Natural killer cell (primary cell): ENCODE results near the gene B4GALT1. TPM values are rescaled to one million over a fixed set of nuclear protein-coding genes. Genes with fewer than 3 reads are reported as not detected.

Source experiments
- ATAC-seq, 3 donors: fragments of 150-1000 bp in 2 of 3; fragments of 200-7000 bp in 1 of 3; cut with Tn5 transposase; 1 replicate in 1 of 3; 2 replicates in 2 of 3; pipeline ENCODE4 v1.10.0; 2021; ENCODE audit warnings: mild to moderate bottlenecking in 2 of 3, moderate library complexity in 2 of 3
- DNase-seq, 2 donors: peaks; one replicate each; pipeline versions ENCODE4 v3.0.0 to v3.0.0-alpha.2; 2013 to 2021; ENCODE audit warnings: mixed read lengths in 1 of 2
- H3K27ac ChIP-seq: one replicate; pipeline ENCODE4 v1.5.1; 2013; ENCODE audit warnings: mild to moderate bottlenecking, low read length
- H3K27me3 ChIP-seq: one replicate; pipeline ENCODE4 v1.6.1; 2013; ENCODE audit warnings: low read length; ENCODE audit not compliant: control insufficient read depth, insufficient read depth
- H3K36me3 ChIP-seq: one replicate; pipeline ENCODE4 v1.6.1; 2013; ENCODE audit warnings: low read length; ENCODE audit not compliant: control insufficient read depth, insufficient read depth
- H3K4me1 ChIP-seq: one replicate; pipeline ENCODE4 v1.6.1; 2013; ENCODE audit warnings: low read length; ENCODE audit not compliant: control insufficient read depth, insufficient read depth
- H3K4me3 ChIP-seq: one replicate; pipeline ENCODE4 v1.5.1; 2013; ENCODE audit warnings: low read length
- H3K9me3 ChIP-seq: one replicate; pipeline ENCODE4 v1.6.1; 2013; ENCODE audit warnings: low read length; ENCODE audit not compliant: control insufficient read depth, insufficient read depth
- H3K27ac Mint-ChIP-seq, 2 donors: one replicate each; pipeline ENCODE4 v1.8.0; 2022; ENCODE audit warnings: mild to moderate bottlenecking in 2 of 2, mixed read lengths in 2 of 2, moderate library complexity in 1 of 2
- H3K27me3 Mint-ChIP-seq, 2 donors: one replicate each; pipeline ENCODE4 v1.8.0; 2022; ENCODE audit warnings: low read depth in 2 of 2, mixed read lengths in 2 of 2
- H3K36me3 Mint-ChIP-seq: one replicate; pipeline ENCODE4 v1.8.0; 2022; ENCODE audit warnings: mixed read lengths
- H3K4me1 Mint-ChIP-seq, 2 donors: one replicate each; pipeline ENCODE4 v1.8.0; 2022; ENCODE audit warnings: mixed read lengths in 2 of 2
- H3K4me3 Mint-ChIP-seq: one replicate; pipeline ENCODE4 v1.8.0; 2022; ENCODE audit warnings: mild to moderate bottlenecking, moderate library complexity, mixed read lengths
- H3K9me3 Mint-ChIP-seq, 2 donors: one replicate each; pipeline ENCODE4 v1.8.0; 2022; ENCODE audit warnings: mixed read lengths in 2 of 2
- CTCF ChIP-seq: fragments of 200-600 bp; IDR thresholded peaks from one replicate; pipeline ENCODE4 v1.8.0; 2022; ENCODE audit warnings: antibody characterized with exemption
- WGBS: methylation state at CpG from one replicate; pipeline ENCODE4 v1.1.7; 2013; ENCODE audit warnings: missing lambda C conversion rate; ENCODE audit not compliant: insufficient coverage; 5-methylcytosine and 5-hydroxymethylcytosine counted together
- intact Hi-C: fragments of 100-400 bp; cut with micrococcal nuclease; formaldehyde crosslinking; loops from one replicate; pipeline ENCODE4 v1.14.2; 2022
- total RNA-seq, 4 donors: library from RNA; stranded (reverse); fragments of 120-200 nt in 1 of 4; gene quantifications; one replicate each; pipeline versions ENCODE4 v1.2.3 to v1.2.4, GENCODE V29; 2013 to 2022

The B4GALT1 gene
- total RNA-seq, 3 donors from 2014 or later (not counting 1 experiment from before 2014, with no cell fraction given): 122 to 143 (median 128) TPM

GRCh38 chr9:33080534-33080933 is 86.6 kb downstream of the B4GALT1 start:
- H3K27me3 Mint-ChIP-seq: no peaks in the 10 kb centered on the region
- peak in 1 of 2 donors; percentile 19 for DNase-seq
- H3K27ac Mint-ChIP-seq: no peak overlapping the region
- Histone ChIP-seq H3K27ac (no peak overlapping the region), H3K36me3 (no peaks in the 10 kb centered on the region), H3K27me3 (no peaks in the 10 kb centered on the region), H3K4me1 (peaks cover 34% of the 10 kb centered on the region), H3K9me3 (no peaks in the 10 kb centered on the region), H3K4me3 (no peak overlapping the region)
- no peak for TF ChIP-seq CTCF
- intact Hi-C loops: no loop called here
- H3K4me3 Mint-ChIP-seq: no peak overlapping the region
- no peak for ATAC-seq
- WGBS: 60% methylated on average over 4 of the region's 6 CpGs
- no peaks in the 10 kb centered on the region for H3K9me3 Mint-ChIP-seq
- peaks cover 22 to 29% of the 10 kb centered on the region in 2 donors for H3K4me1 Mint-ChIP-seq
- H3K36me3 Mint-ChIP-seq: no peaks in the 10 kb centered on the region

- Mint-ChIP-seq H3K27ac (peak within 1 kb of the TSS; percentile 93 to 99), H3K36me3 (no peaks in the 10 kb centered on the region), H3K27me3 (no peaks in the 10 kb centered on the region), H3K4me3 (peak within 1 kb of the TSS; percentile 96), H3K4me1 (peaks cover 23% of the 10 kb centered on the region in 2 donors), H3K9me3 (no peaks in the 10 kb centered on the region)
- H3K27me3 ChIP-seq: no peaks in the 10 kb centered on the region
- DNase-seq (peak; percentile 90 to 98), ATAC-seq (peak; percentile 94 to 99 (median 95))
- peak within 1 kb of the TSS; percentile 88 for H3K27ac ChIP-seq
- peak within 1 kb of the TSS; percentile 53 for H3K4me3 ChIP-seq
- WGBS: under 1% methylated on average over 53 of the region's 53 CpGs
- intact Hi-C loops: loop anchor here (1.0 to 5.0 kb wide), 3 partner anchors 49 to 188 kb away; partner anchors contain the start of genes APTX, BAG1 and DNAJA1
- TF ChIP-seq CTCF: no peak
- H3K36me3 ChIP-seq: peaks cover 17% of the 10 kb centered on the region
- H3K9me3 ChIP-seq: no peaks in the 10 kb centered on the region
- peaks cover 17% of the 10 kb centered on the region for H3K4me1 ChIP-seq
These were observed 90.8 kb downstream of the B4GALT1 start, which contains the start of gene SMU1 for GRCh38 chr9:33076046-33077004. Gene SMU1, minus strand, starts transcription at chr9:33076674. Its CDS starts 66 bp downstream, at chr9:33076608.

GRCh38 chr9:33068991-33069390 is 98.1 kb downstream of the B4GALT1 start:
- no peaks in the 10 kb centered on the region for H3K9me3 ChIP-seq
- TF ChIP-seq CTCF: no peak
- Mint-ChIP-seq H3K36me3 (peaks cover 28% of the 10 kb centered on the region), H3K9me3 (no peaks in the 10 kb centered on the region), H3K27me3 (no peaks in the 10 kb centered on the region), H3K4me3 (no peak overlapping the region), H3K27ac (no peak overlapping the region), H3K4me1 (peaks cover 18 to 25% of the 10 kb centered on the region in 2 donors)
- DNase-seq (no peak), ATAC-seq (no peak)
- H3K36me3 ChIP-seq: peaks cover 72% of the 10 kb centered on the region
- WGBS: 100% methylated on average over 1 of the region's 1 CpG
- intact Hi-C loops: no loop called here
- H3K4me1 ChIP-seq: no peaks in the 10 kb centered on the region
- no peak overlapping the region for H3K4me3 ChIP-seq
- H3K27ac ChIP-seq: no peak overlapping the region
- no peaks in the 10 kb centered on the region for H3K27me3 ChIP-seq
